GM19043 (cell line): ENCODE measurements around the gene MYBPHL.

Source experiments
- ATAC-seq: cut with Tn5 transposase; IDR thresholded peaks from one replicate; pipeline ENCODE4 v1.9.1; 2021; ENCODE audit warnings: low read depth; ENCODE audit not compliant: unreplicated experiment

The MYBPHL gene

DNA sequence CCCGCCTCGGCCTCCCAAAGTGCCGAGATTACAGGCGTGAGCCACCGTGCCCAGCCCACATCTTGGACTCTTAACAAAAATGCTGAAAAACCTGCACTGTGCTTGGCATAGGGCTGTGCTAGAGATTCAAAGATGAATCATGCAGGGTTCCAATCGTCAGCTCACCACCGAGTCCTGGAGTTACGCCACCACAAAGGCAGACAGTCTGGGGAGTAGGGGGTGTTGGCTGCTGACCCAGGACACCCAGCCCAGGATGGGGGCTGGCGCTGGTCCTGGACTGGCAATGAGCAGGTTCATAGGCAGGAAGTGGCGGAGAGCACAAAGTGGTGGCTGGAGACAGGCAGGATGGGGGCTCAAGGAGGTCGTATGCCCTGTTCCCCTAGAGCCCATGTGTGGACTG lies 39.8 kb downstream of the MYBPHL start:
- no peak for ATAC-seq

DNA sequence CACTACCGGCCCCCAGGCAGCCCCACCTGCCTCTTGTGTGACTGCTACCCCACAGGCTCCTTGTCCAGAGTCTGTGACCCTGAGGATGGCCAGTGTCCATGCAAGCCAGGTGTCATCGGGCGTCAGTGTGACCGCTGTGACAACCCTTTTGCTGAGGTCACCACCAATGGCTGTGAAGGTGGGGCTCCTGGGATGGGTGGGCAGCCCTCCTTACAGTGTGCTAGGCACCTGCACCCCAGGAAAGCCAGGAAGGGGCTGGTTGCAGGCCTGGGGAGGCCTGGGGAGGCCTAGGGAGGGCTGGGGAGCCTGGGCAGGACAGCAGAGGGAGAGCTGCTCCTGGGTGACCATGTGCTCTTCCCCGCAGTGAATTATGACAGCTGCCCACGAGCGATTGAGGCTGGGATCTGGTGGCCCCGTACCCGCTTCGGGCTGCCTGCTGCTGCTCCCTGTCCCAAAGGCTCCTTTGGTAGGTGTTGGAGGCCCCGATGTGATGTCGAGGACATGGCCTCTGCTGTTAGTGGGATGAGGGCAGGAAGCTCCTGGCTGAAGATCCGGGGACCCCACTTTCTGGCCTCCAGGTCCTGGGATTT lies 41.0 kb downstream of the MYBPHL start:
- ATAC-seq = no peak

DNA sequence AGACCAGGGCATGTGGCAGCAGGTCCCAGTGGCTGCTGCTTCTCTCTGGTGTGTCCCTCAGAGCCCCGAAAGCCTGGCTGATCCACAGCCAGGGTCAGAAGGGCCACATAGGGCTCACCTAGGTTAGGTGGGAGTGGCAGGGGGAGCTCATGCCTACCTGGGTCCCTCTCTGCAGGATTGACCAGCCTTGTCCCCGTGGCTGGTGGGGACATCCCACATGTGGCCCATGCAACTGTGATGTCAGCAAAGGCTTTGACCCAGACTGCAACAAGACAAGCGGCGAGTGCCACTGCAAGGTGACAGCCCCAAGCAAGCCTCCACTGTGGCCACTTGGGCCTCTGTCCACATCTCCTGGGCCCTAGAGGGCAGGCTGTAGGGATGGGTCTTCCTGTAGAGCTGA lies 41.8 kb downstream of the MYBPHL start:
- ATAC-seq = no peak

DNA sequence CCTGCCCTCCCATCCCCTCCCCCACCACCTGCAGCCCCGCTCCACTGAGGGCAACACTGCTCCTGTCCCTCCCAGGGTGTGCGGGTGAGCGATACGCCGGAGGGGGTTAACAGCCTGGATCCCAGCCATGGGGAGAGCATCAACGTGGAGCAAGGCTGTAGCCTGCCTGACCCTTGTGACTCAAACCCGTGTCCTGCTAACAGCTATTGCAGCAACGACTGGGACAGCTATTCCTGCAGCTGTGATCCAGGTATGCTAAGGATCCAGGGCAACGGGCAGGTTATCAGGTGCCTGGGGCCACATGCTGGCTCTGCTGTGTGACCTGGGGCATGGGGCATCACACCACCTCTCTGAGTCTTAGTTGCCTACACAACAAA lies 42.4 kb downstream of the MYBPHL start:
- ATAC-seq = no peak

DNA sequence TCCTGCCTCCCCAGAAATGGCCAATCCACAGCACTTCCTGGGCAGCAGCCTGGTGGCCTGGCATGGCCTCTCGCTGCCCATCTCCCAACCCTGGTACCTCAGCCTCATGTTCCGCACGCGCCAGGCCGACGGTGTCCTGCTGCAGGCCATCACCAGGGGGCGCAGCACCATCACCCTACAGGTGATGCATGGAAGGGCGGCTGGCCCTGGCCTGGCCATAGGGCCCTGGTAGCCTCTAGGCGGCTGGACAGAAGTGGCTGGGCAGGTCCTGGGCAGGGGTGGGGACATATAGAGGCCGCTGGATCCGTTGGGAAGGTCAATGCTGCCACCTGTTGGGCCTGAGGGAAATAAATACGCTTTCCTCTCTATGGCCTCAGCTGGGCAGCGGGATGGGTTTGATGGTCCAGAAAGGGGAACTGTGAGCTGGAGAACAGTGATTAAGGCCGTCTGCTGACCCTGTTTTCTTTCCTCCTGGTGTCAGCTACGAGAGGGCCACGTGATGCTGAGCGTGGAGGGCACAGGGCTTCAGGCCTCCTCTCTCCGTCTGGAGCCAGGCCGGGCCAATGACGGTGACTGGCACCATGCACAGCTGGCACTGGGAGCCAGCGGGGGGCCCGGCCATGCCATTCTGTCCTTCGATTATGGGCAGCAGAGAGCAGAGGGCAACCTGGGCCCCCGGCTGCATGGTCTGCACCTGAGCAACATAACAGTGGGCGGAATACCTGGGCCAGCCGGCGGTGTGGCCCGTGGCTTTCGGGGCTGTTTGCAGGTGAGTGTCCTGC lies 43.0 kb downstream of the MYBPHL start:
- peak; percentile 80 for ATAC-seq

DNA sequence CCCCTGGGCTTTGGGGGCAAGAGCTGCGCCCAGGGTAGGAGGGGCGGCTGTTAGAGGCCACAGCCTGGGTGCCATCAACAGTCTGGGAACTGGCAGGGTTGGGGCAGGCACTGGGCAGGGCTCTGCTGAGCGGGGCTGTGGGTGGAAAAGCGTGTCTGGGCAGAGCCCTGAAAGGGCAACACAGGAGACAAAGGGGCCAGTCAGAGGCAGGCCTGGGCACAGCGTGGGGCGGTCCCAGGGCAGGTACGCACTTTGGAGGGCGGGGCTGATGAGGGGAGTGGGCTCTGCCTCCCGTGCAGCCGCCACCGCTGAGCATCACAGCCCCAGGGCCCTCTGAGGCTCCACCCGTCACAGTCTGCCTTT lies 43.6 kb downstream of the MYBPHL start:
- ATAC-seq = no peak

DNA sequence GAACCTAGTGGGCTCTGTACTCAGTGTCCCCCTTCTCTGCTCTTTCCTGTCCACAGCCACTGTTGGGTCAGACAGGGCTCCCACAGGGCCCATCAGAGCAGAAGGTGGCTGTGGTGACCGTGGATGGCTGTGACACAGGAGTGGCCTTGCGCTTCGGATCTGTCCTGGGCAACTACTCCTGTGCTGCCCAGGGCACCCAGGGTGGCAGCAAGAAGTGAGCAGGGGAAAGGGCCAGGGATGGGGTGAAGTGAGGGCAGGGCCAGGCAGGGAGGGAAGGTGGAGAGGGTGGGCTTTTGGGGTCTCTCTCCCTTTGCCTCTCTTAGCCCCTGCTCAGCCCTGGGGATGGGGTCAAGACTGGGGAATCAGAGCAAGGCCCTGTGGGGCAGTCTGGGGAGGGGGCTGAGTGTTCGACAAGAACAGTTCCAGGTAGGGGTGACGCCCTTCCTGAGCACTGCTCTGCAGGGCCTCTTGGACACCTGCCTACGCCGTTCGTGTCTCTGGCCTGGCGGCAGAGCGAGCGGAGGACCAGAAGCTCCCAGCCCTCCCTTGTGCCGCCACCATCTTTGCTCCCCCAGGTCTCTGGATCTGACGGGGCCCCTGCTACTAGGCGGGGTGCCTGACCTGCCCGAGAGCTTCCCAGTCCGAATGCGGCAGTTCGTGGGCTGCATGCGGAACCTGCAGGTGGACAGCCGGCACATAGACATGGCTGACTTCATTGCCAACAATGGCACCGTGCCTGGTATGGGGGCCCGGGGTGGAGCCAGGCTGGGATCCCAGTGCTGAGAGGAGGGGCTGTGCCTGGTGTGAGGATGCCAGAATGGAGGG lies 44.4 kb downstream of the MYBPHL start:
- no peak for ATAC-seq

DNA sequence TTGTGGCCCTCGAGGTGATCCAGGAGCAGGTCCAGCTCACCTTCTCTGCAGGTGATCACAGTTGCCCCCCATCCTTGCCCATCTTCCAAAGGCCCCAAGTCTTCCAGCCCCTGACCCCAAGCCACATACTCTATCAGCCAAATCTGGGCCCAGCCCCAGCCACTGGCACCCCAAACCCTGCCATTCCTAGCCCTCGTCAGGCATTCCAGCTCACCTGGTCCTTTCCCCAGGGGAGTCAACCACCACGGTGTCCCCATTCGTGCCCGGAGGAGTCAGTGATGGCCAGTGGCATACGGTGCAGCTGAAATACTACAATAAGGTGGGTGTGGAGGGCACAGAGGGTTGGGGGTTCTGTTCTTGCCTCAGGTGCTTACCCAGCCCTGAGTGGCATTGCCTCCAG lies 45.2 kb downstream of the MYBPHL start:
- no peak for ATAC-seq

DNA sequence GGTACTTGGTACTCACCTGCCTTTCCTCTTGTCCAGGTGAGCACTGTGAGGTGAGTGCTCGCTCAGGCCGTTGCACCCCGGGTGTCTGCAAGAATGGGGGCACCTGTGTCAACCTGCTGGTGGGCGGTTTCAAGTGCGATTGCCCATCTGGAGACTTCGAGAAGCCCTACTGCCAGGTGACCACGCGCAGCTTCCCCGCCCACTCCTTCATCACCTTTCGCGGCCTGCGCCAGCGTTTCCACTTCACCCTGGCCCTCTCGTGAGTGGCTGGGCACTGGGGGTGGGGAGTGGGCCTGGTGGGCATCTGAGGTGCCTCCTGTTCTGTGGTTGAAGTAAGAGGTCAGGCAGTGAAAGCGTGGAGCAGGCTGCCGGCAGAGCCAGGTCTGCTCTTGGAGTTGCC lies 45.8 kb downstream of the MYBPHL start:
- ATAC-seq = no peak

DNA sequence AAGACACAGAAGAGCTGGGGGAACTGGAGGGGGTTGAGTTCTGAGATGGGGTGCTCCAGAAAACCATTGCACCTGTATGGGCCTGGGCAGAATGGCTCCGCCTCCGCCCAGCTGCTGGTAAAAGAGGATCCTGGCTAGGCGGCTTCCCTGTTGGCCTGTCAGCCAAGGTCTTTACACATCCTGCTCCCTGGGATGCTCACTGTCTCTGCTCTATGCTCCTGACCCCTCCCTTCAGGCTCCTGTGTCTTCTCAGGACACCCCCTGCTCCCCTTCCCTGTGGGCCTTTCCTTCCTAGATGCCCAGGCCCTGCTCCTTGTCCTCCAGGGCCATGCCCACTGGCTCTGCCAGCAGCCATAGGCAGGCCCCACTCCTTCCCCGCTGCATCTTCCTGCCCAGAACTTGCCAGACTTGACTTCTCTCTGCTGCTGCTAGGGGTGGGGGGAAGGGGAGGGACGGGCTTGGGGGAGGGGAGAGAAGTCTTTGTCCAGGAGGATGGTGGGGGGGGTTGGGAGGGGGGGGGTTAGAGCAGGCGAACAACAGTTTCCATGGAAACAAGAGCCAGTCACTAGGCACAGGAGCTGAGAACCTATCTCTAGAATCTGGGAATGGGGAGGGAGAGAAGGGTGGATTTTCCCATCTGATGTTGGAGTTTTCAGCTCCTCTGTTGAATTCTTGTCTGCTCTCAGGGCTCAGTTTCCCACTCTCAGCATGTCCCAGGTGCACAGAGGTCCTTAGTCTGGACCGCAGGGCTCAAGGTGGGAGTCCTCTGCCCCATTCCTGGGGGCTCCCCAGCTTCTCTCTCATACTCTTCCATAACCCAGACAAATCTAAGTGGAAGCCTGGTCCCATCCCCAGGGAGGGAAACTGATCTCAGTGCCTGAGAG lies 46.9 kb downstream of the MYBPHL start:
- ATAC-seq = no peak

DNA sequence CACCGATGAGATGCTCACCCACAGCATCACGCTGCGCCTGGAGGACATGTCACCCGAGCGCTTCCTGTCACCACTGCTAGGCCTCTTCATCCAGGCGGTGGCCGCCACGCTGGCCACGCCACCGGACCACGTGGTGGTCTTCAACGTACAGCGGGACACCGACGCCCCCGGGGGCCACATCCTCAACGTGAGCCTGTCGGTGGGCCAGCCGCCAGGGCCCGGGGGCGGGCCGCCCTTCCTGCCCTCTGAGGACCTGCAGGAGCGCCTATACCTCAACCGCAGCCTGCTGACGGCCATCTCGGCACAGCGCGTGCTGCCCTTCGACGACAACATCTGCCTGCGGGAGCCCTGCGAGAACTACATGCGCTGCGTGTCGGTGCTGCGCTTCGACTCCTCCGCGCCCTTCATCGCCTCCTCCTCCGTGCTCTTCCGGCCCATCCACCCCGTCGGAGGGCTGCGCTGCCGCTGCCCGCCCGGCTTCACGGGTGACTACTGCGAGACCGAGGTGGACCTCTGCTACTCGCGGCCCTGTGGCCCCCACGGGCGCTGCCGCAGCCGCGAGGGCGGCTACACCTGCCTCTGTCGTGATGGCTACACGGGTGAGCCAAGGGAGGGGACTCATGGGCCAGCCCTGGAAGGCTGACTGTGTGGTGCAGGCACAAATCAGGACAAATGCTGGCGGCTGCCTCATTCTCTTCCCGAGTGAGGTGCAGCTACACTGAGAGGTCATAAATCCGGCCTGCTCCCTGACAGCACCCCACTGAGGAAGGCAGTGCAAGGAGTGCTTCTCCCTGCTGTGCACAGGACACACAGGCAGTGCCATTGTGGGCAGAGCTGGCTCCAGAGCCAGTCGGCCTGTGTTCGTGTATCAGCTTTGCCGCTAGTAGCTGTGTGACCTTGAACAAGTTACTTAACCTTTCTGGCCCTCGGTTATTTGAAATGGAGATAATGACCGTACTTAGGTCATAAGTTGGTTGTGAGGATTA lies 48.0 kb downstream of the MYBPHL start:
- no peak for ATAC-seq

DNA sequence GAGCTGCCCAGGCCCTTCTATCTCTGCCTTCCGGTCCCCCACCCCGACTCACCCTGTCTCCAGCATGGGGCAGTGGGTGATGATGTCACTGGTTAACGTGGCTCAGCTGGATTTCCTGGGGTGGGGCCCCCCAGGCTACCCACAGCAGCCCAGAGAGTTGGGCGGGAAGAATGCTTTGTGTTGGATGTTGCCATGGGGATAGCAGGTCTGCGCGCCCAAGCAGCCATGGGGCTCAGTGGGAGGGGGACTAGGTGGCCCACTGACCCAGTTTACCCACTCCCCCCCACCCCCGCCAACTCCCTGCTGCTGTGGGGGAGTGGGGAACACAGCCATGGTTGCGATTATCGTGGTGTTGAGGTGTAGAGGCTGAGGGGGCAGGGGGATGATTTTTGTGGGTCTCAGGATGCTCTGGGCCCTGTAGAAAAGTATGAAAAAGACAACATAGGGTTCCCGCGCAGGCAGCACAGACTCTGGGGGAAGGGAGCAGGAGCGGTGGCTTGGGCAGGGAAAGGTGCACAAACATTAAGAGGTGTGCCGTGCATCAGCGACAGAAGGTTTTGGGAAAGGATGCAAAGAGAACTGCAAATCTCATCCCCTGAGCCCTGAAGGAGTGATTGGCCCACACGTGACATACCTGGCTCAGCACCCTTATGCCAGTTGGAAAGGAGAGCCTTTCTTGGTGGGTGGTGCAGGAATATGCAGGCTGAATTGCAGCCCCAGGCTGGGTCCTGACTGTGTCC lies 49.0 kb downstream of the MYBPHL start:
- no peak for ATAC-seq

DNA sequence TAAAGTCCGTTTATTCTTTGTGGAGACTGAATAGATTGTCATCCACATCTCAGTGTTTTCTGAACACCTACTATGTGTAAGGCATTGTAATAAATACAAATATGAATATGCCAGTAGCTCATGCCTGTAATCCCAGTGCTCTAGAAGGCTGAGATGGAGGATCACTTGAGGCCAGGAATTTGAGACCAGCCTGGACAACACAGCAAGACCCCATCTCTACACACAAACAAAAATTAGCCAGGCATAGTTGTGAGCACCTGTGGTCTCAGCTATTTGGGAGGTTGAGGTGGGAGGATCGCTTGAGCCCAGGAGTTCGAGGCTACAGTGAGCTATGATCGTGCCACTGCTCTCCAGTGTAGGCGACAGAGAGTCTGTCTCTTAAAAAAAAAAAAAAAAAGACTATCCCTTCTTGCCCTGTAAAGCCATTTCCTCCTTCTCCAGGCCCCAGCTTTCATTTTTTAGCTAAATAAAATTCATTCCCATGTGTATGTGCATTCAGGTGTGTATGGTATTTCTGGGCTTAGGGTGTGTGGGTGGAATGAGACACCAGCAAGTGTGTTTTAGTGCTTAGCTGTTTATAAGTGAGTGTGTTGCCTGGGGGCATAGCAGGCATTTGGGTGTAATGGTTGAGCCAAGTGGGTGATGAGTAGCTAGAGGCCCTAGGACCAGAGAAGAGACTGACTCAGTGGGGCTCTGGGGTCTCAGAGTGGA lies 49.7 kb downstream of the MYBPHL start:
- no peak for ATAC-seq

DNA sequence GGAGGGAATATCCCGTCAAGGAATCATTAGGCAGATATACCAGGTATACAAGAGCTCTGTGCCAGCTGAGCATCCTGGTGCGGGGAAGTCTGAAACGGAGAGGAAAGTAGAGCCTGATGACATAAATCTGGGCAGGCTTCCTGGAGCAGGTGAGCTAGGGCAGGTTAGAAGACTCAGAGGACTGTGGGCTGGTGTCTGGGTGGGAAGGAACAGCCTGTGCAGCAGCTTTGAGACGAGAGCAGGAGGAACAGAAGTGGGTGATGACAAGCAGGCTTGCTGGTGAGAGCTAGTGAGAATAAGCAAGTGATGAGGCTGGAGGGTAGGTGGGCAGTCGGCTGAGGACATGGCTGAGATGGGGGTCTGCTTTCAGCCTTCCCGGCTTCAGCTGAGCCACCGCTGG lies 50.7 kb downstream of the MYBPHL start:
- ATAC-seq = no peak

DNA sequence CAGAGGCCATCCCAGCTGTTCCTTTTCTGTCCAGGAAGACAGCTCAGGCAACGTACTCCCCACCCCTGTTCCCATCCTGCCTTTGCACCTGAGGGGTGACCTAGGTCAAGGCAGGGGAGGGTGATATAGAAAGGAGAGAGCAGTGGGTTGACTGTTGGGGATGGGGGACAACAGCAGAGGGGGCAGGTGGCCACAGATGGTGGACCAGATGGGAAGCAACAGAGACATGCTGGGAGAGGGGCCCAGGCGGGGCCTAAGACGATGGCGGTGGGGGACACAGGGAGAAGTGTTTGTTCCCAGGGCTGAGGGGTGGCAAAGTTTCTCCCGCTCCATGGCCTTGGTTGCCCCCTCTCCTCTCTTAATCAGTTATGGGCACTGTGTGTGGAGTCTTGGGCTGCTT lies 51.1 kb downstream of the MYBPHL start:
- ATAC-seq = no peak

DNA sequence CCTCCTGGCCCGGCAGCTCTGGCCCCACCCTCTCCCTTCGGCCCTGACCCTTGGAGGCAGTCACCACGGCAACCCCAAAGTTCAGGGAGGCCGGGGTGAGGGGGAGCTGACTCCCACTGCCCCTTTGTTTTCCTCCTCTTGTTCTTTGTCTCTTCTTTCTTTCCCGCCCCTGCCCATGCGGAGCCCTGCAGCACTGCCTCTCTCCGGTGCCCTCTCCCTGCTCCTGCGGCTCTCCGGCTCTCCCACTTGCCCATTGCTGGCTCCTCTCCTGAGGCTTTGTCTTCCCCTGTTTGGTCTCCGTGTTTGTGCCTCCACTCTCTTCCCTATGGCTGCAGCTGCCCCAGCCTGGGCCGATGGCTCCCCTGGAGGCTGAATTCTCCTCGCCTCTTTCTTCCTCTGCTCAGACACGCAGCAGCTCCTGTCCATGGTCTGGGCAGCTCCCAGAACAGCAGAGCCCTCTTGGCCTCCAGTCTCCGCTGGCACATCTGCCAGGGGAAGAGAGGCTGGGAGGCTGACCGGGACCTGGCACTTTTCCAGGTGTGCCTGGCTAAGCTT lies 51.6 kb downstream of the MYBPHL start:
- no peak for ATAC-seq

DNA sequence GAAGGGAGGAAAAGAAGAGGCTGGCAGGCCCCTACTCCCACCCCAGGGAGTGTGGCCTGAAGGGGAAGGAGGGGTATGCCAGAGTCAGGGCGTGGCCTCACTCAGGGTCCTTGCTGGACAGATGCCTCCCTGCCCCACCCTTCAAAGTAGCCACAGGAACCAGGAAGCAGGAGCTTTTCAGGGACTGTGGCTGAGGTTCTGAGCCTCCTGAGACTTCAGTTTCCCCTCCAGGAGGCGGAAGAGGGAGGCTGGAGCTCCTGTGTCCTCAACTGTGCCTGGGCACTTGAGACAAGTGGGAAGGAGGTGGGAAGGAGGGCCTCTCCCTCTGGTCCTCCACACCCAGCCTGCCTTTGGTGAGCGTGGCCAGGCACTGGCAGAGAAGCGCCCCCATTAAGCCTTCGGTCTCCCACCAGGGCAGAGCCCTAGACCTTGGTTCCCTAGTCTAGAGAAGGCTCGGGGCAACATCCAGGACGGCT lies 52.2 kb downstream of the MYBPHL start:
- ATAC-seq = no peak
